Measurements from ENCODE around the gene CKAP4. TPM values are rescaled to one million over a fixed set of nuclear protein-coding genes. Genes with fewer than 3 reads are reported as not detected.
A peak's percentile ranks its signal among the peaks of the same experiment; 100 is the strongest.

The CKAP4 gene
- total and polyA plus RNA-seq, 2 of the 13 experiments (the other 11 are each of a cell fraction or from before 2014, with no cell fraction given), result 39.2 to 70.2 TPM

DNA sequence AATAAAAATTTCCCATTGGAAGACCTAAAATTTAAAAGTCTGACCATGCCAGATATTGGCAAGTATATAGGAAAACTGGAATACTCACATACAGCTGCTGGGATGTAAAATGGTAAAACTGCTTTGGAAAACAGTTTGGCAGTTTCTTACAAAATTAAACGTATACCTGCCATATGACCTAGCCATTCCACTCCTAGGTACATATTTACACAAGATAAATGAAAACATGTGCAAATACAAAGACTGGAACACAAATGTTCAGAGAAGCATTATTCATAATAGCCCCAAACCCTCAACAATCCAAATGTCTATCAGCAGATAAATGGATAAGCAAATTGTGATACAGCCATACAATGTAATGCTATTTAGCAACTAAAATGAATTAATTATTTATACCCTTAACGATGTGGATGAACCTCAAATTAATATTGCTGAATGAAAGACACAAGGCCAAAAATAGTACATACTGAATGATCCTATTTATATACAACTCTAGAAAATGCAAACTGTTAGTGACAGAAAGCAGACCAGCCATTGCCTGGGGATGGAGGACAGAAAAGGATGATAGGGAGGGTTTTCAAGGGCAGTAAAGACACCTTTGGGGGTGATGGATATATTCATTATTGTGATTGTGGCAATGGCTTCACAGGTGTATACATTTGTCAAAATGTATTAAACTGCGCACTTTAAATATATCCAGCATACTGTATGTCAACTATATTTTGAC is 33.4 kb upstream of the CKAP4 start (continued):
- TF ChIP-seq, protein P1, sequence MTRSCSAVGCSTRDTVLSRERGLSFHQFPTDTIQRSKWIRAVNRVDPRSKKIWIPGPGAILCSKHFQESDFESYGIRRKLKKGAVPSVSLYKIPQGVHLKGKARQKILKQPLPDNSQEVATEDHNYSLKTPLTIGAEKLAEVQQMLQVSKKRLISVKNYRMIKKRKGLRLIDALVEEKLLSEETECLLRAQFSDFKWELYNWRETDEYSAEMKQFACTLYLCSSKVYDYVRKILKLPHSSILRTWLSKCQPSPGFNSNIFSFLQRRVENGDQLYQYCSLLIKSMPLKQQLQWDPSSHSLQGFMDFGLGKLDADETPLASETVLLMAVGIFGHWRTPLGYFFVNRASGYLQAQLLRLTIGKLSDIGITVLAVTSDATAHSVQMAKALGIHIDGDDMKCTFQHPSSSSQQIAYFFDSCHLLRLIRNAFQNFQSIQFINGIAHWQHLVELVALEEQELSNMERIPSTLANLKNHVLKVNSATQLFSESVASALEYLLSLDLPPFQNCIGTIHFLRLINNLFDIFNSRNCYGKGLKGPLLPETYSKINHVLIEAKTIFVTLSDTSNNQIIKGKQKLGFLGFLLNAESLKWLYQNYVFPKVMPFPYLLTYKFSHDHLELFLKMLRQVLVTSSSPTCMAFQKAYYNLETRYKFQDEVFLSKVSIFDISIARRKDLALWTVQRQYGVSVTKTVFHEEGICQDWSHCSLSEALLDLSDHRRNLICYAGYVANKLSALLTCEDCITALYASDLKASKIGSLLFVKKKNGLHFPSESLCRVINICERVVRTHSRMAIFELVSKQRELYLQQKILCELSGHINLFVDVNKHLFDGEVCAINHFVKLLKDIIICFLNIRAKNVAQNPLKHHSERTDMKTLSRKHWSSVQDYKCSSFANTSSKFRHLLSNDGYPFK (CRISPR knock-in tag; IDR thresholded peaks at IDR 0.05; ENCODE audit: borderline replicate concordance), result no peak
- no peak for TF ChIP-seq ZNF484 (CRISPR knock-in tag; IDR thresholded peaks at IDR 0.05; ENCODE audit: borderline replicate concordance, low read depth)
- TF ChIP-seq SMAD9 (CRISPR knock-in tag; IDR thresholded peaks at IDR 0.05), result no peak
- TF ChIP-seq, protein P2, sequence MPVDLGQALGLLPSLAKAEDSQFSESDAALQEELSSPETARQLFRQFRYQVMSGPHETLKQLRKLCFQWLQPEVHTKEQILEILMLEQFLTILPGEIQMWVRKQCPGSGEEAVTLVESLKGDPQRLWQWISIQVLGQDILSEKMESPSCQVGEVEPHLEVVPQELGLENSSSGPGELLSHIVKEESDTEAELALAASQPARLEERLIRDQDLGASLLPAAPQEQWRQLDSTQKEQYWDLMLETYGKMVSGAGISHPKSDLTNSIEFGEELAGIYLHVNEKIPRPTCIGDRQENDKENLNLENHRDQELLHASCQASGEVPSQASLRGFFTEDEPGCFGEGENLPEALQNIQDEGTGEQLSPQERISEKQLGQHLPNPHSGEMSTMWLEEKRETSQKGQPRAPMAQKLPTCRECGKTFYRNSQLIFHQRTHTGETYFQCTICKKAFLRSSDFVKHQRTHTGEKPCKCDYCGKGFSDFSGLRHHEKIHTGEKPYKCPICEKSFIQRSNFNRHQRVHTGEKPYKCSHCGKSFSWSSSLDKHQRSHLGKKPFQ (CRISPR knock-in tag; IDR thresholded peaks at IDR 0.05; ENCODE audit: insufficient replicate concordance), result no peak
- TF ChIP-seq ZNF616 (CRISPR knock-in tag; IDR thresholded peaks at IDR 0.05; ENCODE audit: low read depth), result no peak
- no peak for TF ChIP-seq ZNF225 (CRISPR knock-in tag; IDR thresholded peaks at IDR 0.05)
- no peak for TF ChIP-seq HOXA9 (CRISPR knock-in tag; IDR thresholded peaks at IDR 0.05; ENCODE audit: borderline replicate concordance)
- TF ChIP-seq, protein P3, sequence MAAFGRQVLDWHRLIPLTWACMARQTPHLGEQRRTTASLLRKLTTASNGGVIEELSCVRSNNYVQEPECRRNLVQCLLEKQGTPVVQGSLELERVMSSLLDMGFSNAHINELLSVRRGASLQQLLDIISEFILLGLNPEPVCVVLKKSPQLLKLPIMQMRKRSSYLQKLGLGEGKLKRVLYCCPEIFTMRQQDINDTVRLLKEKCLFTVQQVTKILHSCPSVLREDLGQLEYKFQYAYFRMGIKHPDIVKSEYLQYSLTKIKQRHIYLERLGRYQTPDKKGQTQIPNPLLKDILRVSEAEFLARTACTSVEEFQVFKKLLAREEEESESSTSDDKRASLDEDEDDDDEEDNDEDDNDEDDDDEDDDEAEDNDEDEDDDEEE (CRISPR knock-in tag; IDR thresholded peaks at IDR 0.05), result no peak
- peak; percentile 79 for TF ChIP-seq RARA (CRISPR knock-in tag; IDR thresholded peaks at IDR 0.05)
- TF ChIP-seq, protein P4, sequence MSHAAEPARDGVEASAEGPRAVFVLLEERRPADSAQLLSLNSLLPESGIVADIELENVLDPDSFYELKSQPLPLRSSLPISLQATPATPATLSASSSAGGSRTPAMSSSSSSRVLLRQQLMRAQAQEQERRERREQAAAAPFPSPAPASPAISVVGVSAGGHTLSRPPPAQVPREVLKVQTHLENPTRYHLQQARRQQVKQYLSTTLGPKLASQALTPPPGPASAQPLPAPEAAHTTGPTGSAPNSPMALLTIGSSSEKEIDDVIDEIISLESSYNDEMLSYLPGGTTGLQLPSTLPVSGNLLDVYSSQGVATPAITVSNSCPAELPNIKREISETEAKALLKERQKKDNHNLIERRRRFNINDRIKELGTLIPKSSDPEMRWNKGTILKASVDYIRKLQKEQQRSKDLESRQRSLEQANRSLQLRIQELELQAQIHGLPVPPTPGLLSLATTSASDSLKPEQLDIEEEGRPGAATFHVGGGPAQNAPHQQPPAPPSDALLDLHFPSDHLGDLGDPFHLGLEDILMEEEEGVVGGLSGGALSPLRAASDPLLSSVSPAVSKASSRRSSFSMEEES (CRISPR knock-in tag; IDR thresholded peaks at IDR 0.05), result 0 out of 2 replicates have a peak, but pooled peaks have one; percentile 19
- TF ChIP-seq ZFP41 (CRISPR knock-in tag; IDR thresholded peaks at IDR 0.05; ENCODE audit: borderline replicate concordance), result no peak
- TF ChIP-seq ZBTB20 (CRISPR knock-in tag; IDR thresholded peaks at IDR 0.05; ENCODE audit: borderline replicate concordance, low read depth), result peak; percentile 89; the same call in 1 of the 2 replicates
- no peak for TF ChIP-seq STAT5B (CRISPR knock-in tag; IDR thresholded peaks at IDR 0.05)
- TF ChIP-seq, protein P5, sequence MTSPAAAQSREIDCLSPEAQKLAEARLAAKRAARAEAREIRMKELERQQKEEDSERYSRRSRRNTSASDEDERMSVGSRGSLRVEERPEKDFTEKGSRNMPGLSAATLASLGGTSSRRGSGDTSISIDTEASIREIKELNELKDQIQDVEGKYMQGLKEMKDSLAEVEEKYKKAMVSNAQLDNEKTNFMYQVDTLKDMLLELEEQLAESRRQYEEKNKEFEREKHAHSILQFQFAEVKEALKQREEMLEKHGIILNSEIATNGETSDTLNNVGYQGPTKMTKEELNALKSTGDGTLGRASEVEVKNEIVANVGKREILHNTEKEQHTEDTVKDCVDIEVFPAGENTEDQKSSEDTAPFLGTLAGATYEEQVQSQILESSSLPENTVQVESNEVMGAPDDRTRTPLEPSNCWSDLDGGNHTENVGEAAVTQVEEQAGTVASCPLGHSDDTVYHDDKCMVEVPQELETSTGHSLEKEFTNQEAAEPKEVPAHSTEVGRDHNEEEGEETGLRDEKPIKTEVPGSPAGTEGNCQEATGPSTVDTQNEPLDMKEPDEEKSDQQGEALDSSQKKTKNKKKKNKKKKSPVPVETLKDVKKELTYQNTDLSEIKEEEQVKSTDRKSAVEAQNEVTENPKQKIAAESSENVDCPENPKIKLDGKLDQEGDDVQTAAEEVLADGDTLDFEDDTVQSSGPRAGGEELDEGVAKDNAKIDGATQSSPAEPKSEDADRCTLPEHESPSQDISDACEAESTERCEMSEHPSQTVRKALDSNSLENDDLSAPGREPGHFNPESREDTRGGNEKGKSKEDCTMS (CRISPR knock-in tag; conservative IDR thresholded peaks at IDR 0.05), result no peak
- TF ChIP-seq AHR (CRISPR knock-in tag; IDR thresholded peaks at IDR 0.05), result no peak
- TF ChIP-seq GZF1 (CRISPR knock-in tag; IDR thresholded peaks at IDR 0.05), result no peak
- peak; percentile 28; the same call in 1 of the 2 replicates for TF ChIP-seq SAP130 (CRISPR knock-in tag; IDR thresholded peaks at IDR 0.05; ENCODE audit: low read depth)
- 0 out of 2 replicates have a peak, but pooled peaks have one; percentile 33 for TF ChIP-seq PPARG (CRISPR knock-in tag; conservative IDR thresholded peaks at IDR 0.05)
- peak; percentile 33; the same call in 1 of the 2 replicates for TF ChIP-seq SIX1 (CRISPR knock-in tag; IDR thresholded peaks at IDR 0.05; ENCODE audit: borderline replicate concordance)
- TF ChIP-seq ZNF747 (CRISPR knock-in tag; IDR thresholded peaks at IDR 0.05; ENCODE audit: borderline replicate concordance), result no peak

Measured in HepG2 (cell line).